K562 (cell line): ENCODE measurements around the gene AP4S1. TPM values are rescaled to one million over a fixed set of nuclear protein-coding genes. Genes with fewer than 3 reads are reported as not detected.

Source experiments
- ARID2 ChIP-seq: fragments of 450-650 bp; IDR thresholded peaks from 2 replicates; pipeline ENCODE4 v1.6.1; 2017; ENCODE audit warnings: antibody characterized with exemption, mild to moderate bottlenecking
- ATF1 ChIP-seq, 2 experiments: fragments of 450-650 bp in 1 of 2; IDR thresholded peaks; 2 replicates each; pipeline ENCODE4 v1.6.1; 2016; ENCODE audit warnings: missing compliant biosample characterization in 1 of 2, missing genetic modification characterization in 1 of 2
- BHLHE40 ChIP-seq: IDR thresholded peaks from 2 replicates; pipeline ENCODE4 v1.6.1; 2011; ENCODE audit warnings: low read length, improper control_type of control experiment
- BRD9 ChIP-seq: fragments of 450-650 bp; IDR thresholded peaks from 2 replicates; pipeline ENCODE4 v1.6.1; 2018; ENCODE audit warnings: low read depth; ENCODE audit not compliant: partially characterized antibody
- CEBPB ChIP-seq: fragments of 450-650 bp; IDR thresholded peaks from 2 replicates; pipeline ENCODE4 v1.6.1; 2016; ENCODE audit warnings: missing genetic modification characterization, missing compliant biosample characterization
- CREM ChIP-seq: IDR thresholded peaks from 2 replicates; pipeline ENCODE4 v1.6.1; 2014; ENCODE audit warnings: antibody characterized with exemption, low read depth
- ETV6 ChIP-seq, 3 experiments: fragments of 150-350 bp in 1 of 3; sonication (generic) in 1 of 3; formaldehyde crosslinking in 1 of 3; IDR thresholded peaks; 2 replicates each; pipeline versions ENCODE4 v1.6.1 to v1.8.0; 2014 to 2022; ENCODE audit warnings: borderline replicate concordance in 2 of 3, low read depth in 2 of 3, antibody characterized with exemption in 1 of 3, low read length in 1 of 3, mild to moderate bottlenecking in 1 of 3, missing genetic modification reagents in 1 of 3
- FOXA3 ChIP-seq, 2 experiments: fragments of 450-650 bp in 1 of 2; sonication (generic) in 1 of 2; formaldehyde crosslinking; IDR thresholded peaks in 1 of 2; conservative IDR thresholded peaks in 1 of 2; 2 replicates each; pipeline versions ENCODE4 v1.4.0 to v1.8.0; 2020 to 2022; ENCODE audit warnings: mild to moderate bottlenecking in 2 of 2, missing genetic modification reagents in 1 of 2
- GATA2 ChIP-seq: sonication (generic); formaldehyde crosslinking; IDR thresholded peaks from 2 replicates; pipeline ENCODE4 v1.4.0; 2020; ENCODE audit warnings: mild to moderate bottlenecking, missing genetic modification reagents
- ILF3 ChIP-seq: fragments of 450-650 bp; IDR thresholded peaks from 2 replicates; pipeline ENCODE4 v1.6.1; 2018; ENCODE audit warnings: antibody characterized with exemption, mild to moderate bottlenecking, moderate library complexity, borderline replicate concordance
- PPARD ChIP-seq: fragments of 250-450 bp; sonication (Bioruptor Pico); IDR thresholded peaks from 2 replicates; pipeline ENCODE4 v1.8.0; 2022; ENCODE audit warnings: inconsistent platforms, mild to moderate bottlenecking, moderate library complexity
- SAP30 ChIP-seq: fragments of 200-600 bp; sonication (generic); IDR thresholded peaks from 2 replicates; pipeline ENCODE4 v1.6.1; 2012; ENCODE audit warnings: borderline replicate concordance, low read depth, mild to moderate bottlenecking, moderate library complexity, low read length, control low read depth, inconsistent platforms; ENCODE audit not compliant: insufficient read depth, poor library complexity, severe bottlenecking
- SP1 ChIP-seq: sonication (generic); formaldehyde crosslinking; IDR thresholded peaks from 2 replicates; pipeline ENCODE4 v1.8.1; 2022; ENCODE audit warnings: mild to moderate bottlenecking, missing genetic modification reagents
- SRF ChIP-seq, 2 experiments: fragments of 250-450, 450-650 bp in 1 of 2; sonication (Bioruptor Pico) in 1 of 2; sonication (generic) in 1 of 2; formaldehyde crosslinking; IDR thresholded peaks; 2 replicates each; pipeline versions ENCODE4 v1.5.0 to v1.5.1; 2020 to 2022; ENCODE audit warnings: mild to moderate bottlenecking in 1 of 2, missing genetic modification reagents in 1 of 2
- TAF1 ChIP-seq: IDR thresholded peaks from 2 replicates; pipeline ENCODE4 v1.6.1; 2011; ENCODE audit warnings: mild to moderate bottlenecking, low read length, moderate library complexity; ENCODE audit not compliant: insufficient read depth, control insufficient read depth, severe bottlenecking; ENCODE audit errors: extremely low read depth
- ZNF444 ChIP-seq: fragments of 250-450 bp; sonication (Bioruptor Pico); IDR thresholded peaks from 2 replicates; pipeline ENCODE4 v1.4.0; 2020; ENCODE audit warnings: mild to moderate bottlenecking, moderate library complexity
- polyA plus RNA-seq, 8 experiments: library from polyadenylated mRNA; depleted of rRNA in 4 of 8; stranded (reverse) in 5 of 8; unstranded in 3 of 8; fragments of >200 nt; fragmentation: Nextera tagmentation in 2 of 8; fragmentation: Illumina TruSeq in 1 of 8; extraction: Ambion mirVana in 2 of 8; extraction: Trizol in 1 of 8; gene quantifications; 2 replicates each; pipeline versions ENCODE4 v1.2.1 to v1.2.3, GENCODE V29; 2011 to 2014; ENCODE audit warnings: inconsistent platforms in 1 of 8, missing spikeins in 1 of 8
- total RNA-seq, 7 experiments: library from RNA; depleted of rRNA in 6 of 7; stranded (reverse); fragments of >200 nt in 6 of 7; fragmentation: Illumina TruSeq in 2 of 7; extraction: Trizol in 2 of 7; gene quantifications; 2 replicates each; pipeline versions ENCODE4 v1.2.1 to v1.2.3, GENCODE V29; 2011 to 2021; ENCODE audit warnings: low replicate concordance in 1 of 7
- TF ChIP-seq, protein P1 (sequence below): fragments of 250-450 bp; sonication (Bioruptor Pico); IDR thresholded peaks from 2 replicates; pipeline ENCODE4 v1.5.0; 2021
- TF ChIP-seq, protein P2 (sequence below): IDR thresholded peaks from 2 replicates; pipeline ENCODE4 v1.6.1; 2012; ENCODE audit warnings: low read depth, low read length, improper control_type of control experiment, borderline replicate concordance

The AP4S1 gene
- total and polyA plus RNA-seq, 9 of the 15 experiments (the other 6 are each of a cell fraction or from before 2014, with no cell fraction given), result 3.7 to 7.8 (median 5.9) TPM

DNA sequence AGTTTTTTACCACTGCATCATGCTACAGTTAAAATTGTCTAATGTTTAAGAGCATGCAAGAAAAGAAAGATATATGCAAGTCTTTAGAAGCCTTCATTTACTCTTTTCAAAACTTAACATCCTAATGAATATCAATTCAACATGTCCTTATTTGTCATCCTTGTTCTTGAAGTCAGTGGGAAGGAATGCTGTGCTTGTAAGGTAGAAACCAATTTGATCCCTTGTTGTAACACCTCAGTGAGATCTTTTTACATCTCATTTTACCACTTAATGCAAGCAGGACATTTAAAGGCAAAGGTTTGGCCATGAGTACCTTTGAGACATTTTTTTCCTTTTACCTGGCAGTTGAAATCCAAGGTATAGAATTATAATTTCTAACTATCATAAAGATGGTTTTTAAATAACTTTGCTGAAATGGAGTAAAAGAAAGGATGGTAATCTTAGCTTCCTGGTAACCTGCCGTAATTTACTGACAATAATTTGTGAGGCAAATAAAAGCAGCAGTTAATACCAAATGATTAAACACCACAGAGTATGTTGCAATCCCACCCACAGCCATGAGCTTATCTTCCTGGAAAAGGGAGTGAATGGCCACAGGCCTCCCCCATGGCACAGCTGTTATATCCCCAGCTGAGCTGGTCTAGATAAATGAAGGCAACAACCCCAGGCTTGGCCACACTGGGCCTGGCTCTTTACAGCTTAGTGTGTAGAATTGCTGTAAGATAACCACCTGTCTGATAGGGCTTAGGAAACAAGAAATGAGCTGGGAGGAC, 33.9 kb downstream of the AP4S1 start (continued):
- TF ChIP-seq SAP30 (no peak), TAF1 (peak; percentile 63), ETV6 (IDR thresholded peaks at IDR 0.05; ENCODE audit: borderline replicate concordance in 1 of 2, low read depth in 2 of 2, low read length in 1 of 2) (0 out of 4 replicates have a peak, but pooled peaks of 1 of the 2 experiments have one; percentile 75), ETV6 (CRISPR knock-in tag; IDR thresholded peaks at IDR 0.05; ENCODE audit: borderline replicate concordance) (no peak), SP1 (CRISPR knock-in tag) (peak; percentile 68), ARID2 (no peak), CREM (peak; percentile 76), SRF (CRISPR knock-in tag; IDR thresholded peaks at IDR 0.05) (no peak), ILF3 (no peak), ATF1 (CRISPR knock-in tag; IDR thresholded peaks at IDR 0.05) (no peak), ATF1 (tag; IDR thresholded peaks at IDR 0.05) (peak; percentile 49; the same call in 1 of the 2 replicates), GATA2 (CRISPR knock-in tag) (peak; percentile 98), ZNF444 (CRISPR knock-in tag) (no peak; the same call in 1 of the 2 replicates), BHLHE40 (peak; percentile 70; the same call in 1 of the 2 replicates), FOXA3 (CRISPR knock-in tag; conservative IDR thresholded peaks at IDR 0.05 in 1 of 2, IDR thresholded peaks at IDR 0.05 in 1 of 2) (peak in 1 of 2 experiments; percentile 38; a peak in 2 of 4 replicates), CEBPB (tag) (peak; percentile 100), BRD9 (peak; percentile 92), PPARD (CRISPR knock-in tag) (no peak)
- TF ChIP-seq, protein P1, sequence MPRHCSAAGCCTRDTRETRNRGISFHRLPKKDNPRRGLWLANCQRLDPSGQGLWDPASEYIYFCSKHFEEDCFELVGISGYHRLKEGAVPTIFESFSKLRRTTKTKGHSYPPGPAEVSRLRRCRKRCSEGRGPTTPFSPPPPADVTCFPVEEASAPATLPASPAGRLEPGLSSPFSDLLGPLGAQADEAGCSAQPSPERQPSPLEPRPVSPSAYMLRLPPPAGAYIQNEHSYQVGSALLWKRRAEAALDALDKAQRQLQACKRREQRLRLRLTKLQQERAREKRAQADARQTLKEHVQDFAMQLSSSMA (CRISPR knock-in tag), result no peak
- TF ChIP-seq, protein P2, sequence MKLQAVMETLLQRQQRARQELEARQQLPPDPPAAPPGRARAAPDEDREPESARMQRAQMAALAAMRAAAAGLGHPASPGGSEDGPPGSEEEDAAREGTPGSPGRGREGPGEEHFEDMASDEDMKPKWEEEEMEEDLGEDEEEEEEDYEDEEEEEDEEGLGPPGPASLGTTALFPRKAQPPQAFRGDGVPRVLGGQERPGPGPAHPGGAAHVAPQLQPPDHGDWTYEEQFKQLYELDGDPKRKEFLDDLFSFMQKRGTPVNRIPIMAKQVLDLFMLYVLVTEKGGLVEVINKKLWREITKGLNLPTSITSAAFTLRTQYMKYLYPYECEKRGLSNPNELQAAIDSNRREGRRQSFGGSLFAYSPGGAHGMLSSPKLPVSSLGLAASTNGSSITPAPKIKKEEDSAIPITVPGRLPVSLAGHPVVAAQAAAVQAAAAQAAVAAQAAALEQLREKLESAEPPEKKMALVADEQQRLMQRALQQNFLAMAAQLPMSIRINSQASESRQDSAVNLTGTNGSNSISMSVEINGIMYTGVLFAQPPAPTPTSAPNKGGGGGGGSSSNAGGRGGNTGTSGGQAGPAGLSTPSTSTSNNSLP, result peak; percentile 92; the same call in 1 of the 2 replicates
